ENCODE data around the gene HIF3A.
A peak's percentile ranks its signal among the peaks of the same experiment; 100 is the strongest.
"Not testable (repeated sequence)": the region's sequence is repeated elsewhere in the genome, so short reads cannot be mapped to it uniquely, and the experiment has no call there.

The HIF3A gene

GRCh38 chr19:46296722-46297461 is at the start of gene HIF3A:
Gene HIF3A (plus strand): TSS chr19:46297042. CDS start chr19:46297077, 35 bp downstream.
- Mint-ChIP-seq H3K9me3 (no peaks in the 10 kb centered on the region), H3K4me3 (no peak within 1 kb of the TSS), H3K27ac (no peak within 1 kb of the TSS), H3K4me1 (ENCODE audit: low read depth) (no peaks in the 10 kb centered on the region), H3K27me3 (ENCODE audit: low read depth) (peaks cover 29% of the 10 kb centered on the region), H3K36me3 (ENCODE audit: low read depth) (no peaks in the 10 kb centered on the region)
- no peak for DNase-seq (ENCODE audit: low spot score)

- H3K9me3 Mint-ChIP-seq = no peaks in the 10 kb centered on the region
- DNase-seq (ENCODE audit: low spot score) = no peak
- no peak overlapping the region for H3K27ac Mint-ChIP-seq
- H3K36me3 Mint-ChIP-seq (ENCODE audit: low read depth) = no peaks in the 10 kb centered on the region
- peaks cover 55% of the 10 kb centered on the region for H3K27me3 Mint-ChIP-seq (ENCODE audit: low read depth)
- no peak overlapping the region for H3K4me3 Mint-ChIP-seq
- H3K4me1 Mint-ChIP-seq (ENCODE audit: low read depth) = no peaks in the 10 kb centered on the region
Observed at GRCh38 chr19:46250076-46250735, 46.6 kb upstream of the HIF3A start.

- Mint-ChIP-seq H3K9me3 (no peaks in the 10 kb centered on the region), H3K27ac (no peak overlapping the region), H3K4me1 (ENCODE audit: low read depth) (no peaks in the 10 kb centered on the region), H3K4me3 (no peak overlapping the region), H3K27me3 (ENCODE audit: low read depth) (peaks cover 51% of the 10 kb centered on the region), H3K36me3 (ENCODE audit: low read depth) (no peaks in the 10 kb centered on the region)
- no peak for DNase-seq (ENCODE audit: low spot score)
Observed at GRCh38 chr19:46251416-46251815, 45.4 kb upstream of the HIF3A start.

GRCh38 chr19:46254776-46255175 is 42.1 kb upstream of the HIF3A start:
- no peaks in the 10 kb centered on the region for H3K4me1 Mint-ChIP-seq (ENCODE audit: low read depth)
- no peak overlapping the region for H3K27ac Mint-ChIP-seq

GRCh38 chr19:46256855-46257254 is 40.0 kb upstream of the HIF3A start:
- Mint-ChIP-seq H3K9me3 (no peaks in the 10 kb centered on the region), H3K4me1 (ENCODE audit: low read depth) (no peaks in the 10 kb centered on the region), H3K27me3 (ENCODE audit: low read depth) (peaks cover 47% of the 10 kb centered on the region), H3K27ac (no peak overlapping the region), H3K36me3 (ENCODE audit: low read depth) (no peaks in the 10 kb centered on the region), H3K4me3 (no peak overlapping the region)
- DNase-seq (ENCODE audit: low spot score) = no peak

More at GRCh38 chr19:46254776-46255175, 42.1 kb upstream of the HIF3A start:
- H3K4me3 Mint-ChIP-seq = no peak overlapping the region
- no peak for DNase-seq (ENCODE audit: low spot score)
- H3K27me3 Mint-ChIP-seq (ENCODE audit: low read depth) = peaks cover 51% of the 10 kb centered on the region
- H3K9me3 Mint-ChIP-seq = no peaks in the 10 kb centered on the region
- H3K36me3 Mint-ChIP-seq (ENCODE audit: low read depth) = no peaks in the 10 kb centered on the region

- not testable (repeated sequence) for H3K36me3 Mint-ChIP-seq (ENCODE audit: low read depth); H3K27ac Mint-ChIP-seq; H3K9me3 Mint-ChIP-seq; DNase-seq (ENCODE audit: low spot score); H3K4me3 Mint-ChIP-seq
- peaks cover 13% of the 10 kb centered on the region for H3K4me1 Mint-ChIP-seq (ENCODE audit: low read depth)
- peaks cover 54% of the 10 kb centered on the region for H3K27me3 Mint-ChIP-seq (ENCODE audit: low read depth)
Observed at GRCh38 chr19:46261501-46261900, 35.3 kb upstream of the HIF3A start.

- not testable (repeated sequence) for H3K9me3 Mint-ChIP-seq; H3K4me3 Mint-ChIP-seq; H3K36me3 Mint-ChIP-seq (ENCODE audit: low read depth)
- DNase-seq (ENCODE audit: low spot score) = peak; percentile 75
- peak overlapping the region; percentile 37 for H3K27ac Mint-ChIP-seq
- H3K27me3 Mint-ChIP-seq (ENCODE audit: low read depth) = peaks cover 51% of the 10 kb centered on the region
- H3K4me1 Mint-ChIP-seq (ENCODE audit: low read depth) = peaks cover 13% of the 10 kb centered on the region
Observed at GRCh38 chr19:46262684-46263296, 34.1 kb upstream of the HIF3A start.

GRCh38 chr19:46264801-46265200 is 32.0 kb upstream of the HIF3A start:
- H3K27ac Mint-ChIP-seq; H3K36me3 Mint-ChIP-seq (ENCODE audit: low read depth); H3K4me3 Mint-ChIP-seq; H3K9me3 Mint-ChIP-seq; DNase-seq (ENCODE audit: low spot score): not testable (repeated sequence)
- Mint-ChIP-seq H3K4me1 (ENCODE audit: low read depth) (peaks cover 20% of the 10 kb centered on the region), H3K27me3 (ENCODE audit: low read depth) (peaks cover 55% of the 10 kb centered on the region)

GRCh38 chr19:46265217-46265828 is 31.5 kb upstream of the HIF3A start:
- no peaks in the 10 kb centered on the region for H3K9me3 Mint-ChIP-seq
- no peak overlapping the region for H3K27ac Mint-ChIP-seq
- no peak overlapping the region for H3K4me3 Mint-ChIP-seq
- H3K4me1 Mint-ChIP-seq (ENCODE audit: low read depth) = peaks cover 20% of the 10 kb centered on the region
- DNase-seq (ENCODE audit: low spot score) = peak; percentile 68
- no peaks in the 10 kb centered on the region for H3K36me3 Mint-ChIP-seq (ENCODE audit: low read depth)
- peaks cover 53% of the 10 kb centered on the region for H3K27me3 Mint-ChIP-seq (ENCODE audit: low read depth)

- Mint-ChIP-seq H3K36me3 (ENCODE audit: low read depth) (no peaks in the 10 kb centered on the region), H3K27me3 (ENCODE audit: low read depth) (peaks cover 63% of the 10 kb centered on the region), H3K27ac (no peak overlapping the region), H3K4me3 (no peak overlapping the region), H3K9me3 (no peaks in the 10 kb centered on the region), H3K4me1 (ENCODE audit: low read depth) (peaks cover 6% of the 10 kb centered on the region)
- no peak for DNase-seq (ENCODE audit: low spot score)
Observed at GRCh38 chr19:46269101-46269500, 27.7 kb upstream of the HIF3A start.

GRCh38 chr19:46270521-46271256 is 26.2 kb upstream of the HIF3A start:
- peaks cover 53% of the 10 kb centered on the region for H3K27me3 Mint-ChIP-seq (ENCODE audit: low read depth)
- no peak for DNase-seq (ENCODE audit: low spot score)
- H3K36me3 Mint-ChIP-seq (ENCODE audit: low read depth) = no peaks in the 10 kb centered on the region
- no peak overlapping the region for H3K27ac Mint-ChIP-seq
- H3K4me3 Mint-ChIP-seq = no peak overlapping the region
- no peaks in the 10 kb centered on the region for H3K9me3 Mint-ChIP-seq
- H3K4me1 Mint-ChIP-seq (ENCODE audit: low read depth) = peaks cover 6% of the 10 kb centered on the region

- Mint-ChIP-seq H3K36me3 (ENCODE audit: low read depth) (no peaks in the 10 kb centered on the region), H3K27ac (no peak overlapping the region), H3K4me3 (no peak overlapping the region), H3K4me1 (ENCODE audit: low read depth) (peaks cover 6% of the 10 kb centered on the region), H3K9me3 (no peaks in the 10 kb centered on the region), H3K27me3 (ENCODE audit: low read depth) (peaks cover 47% of the 10 kb centered on the region)
- DNase-seq (ENCODE audit: low spot score) = no peak
Observed at GRCh38 chr19:46271481-46272197, 25.2 kb upstream of the HIF3A start.

- not testable (repeated sequence) for H3K36me3 Mint-ChIP-seq (ENCODE audit: low read depth); H3K9me3 Mint-ChIP-seq; H3K4me1 Mint-ChIP-seq (ENCODE audit: low read depth); H3K27ac Mint-ChIP-seq; H3K4me3 Mint-ChIP-seq; DNase-seq (ENCODE audit: low spot score)
- H3K27me3 Mint-ChIP-seq (ENCODE audit: low read depth) = peaks cover 48% of the 10 kb centered on the region
Observed at GRCh38 chr19:46273931-46274330, 22.9 kb upstream of the HIF3A start.
